Transverse colon (tissue), 4 donors: ENCODE measurements around the gene TSPAN10.

Experiments used
- EP300 ChIP-seq: sonication (generic); formaldehyde crosslinking; IDR thresholded peaks from one replicate; pipeline ENCODE4 v1.6.1; 2017; ENCODE audit warnings: antibody characterized with exemption, low read depth
- POLR2A ChIP-seq: fragments of 450-650 bp; IDR thresholded peaks from one replicate; pipeline ENCODE4 v1.6.1; 2016; ENCODE audit warnings: antibody characterized with exemption, mild to moderate bottlenecking, moderate library complexity
- POLR2AphosphoS5 ChIP-seq, 3 donors: sonication (generic); formaldehyde crosslinking; IDR thresholded peaks; one replicate each; pipeline ENCODE4 v1.6.1; 2016; ENCODE audit warnings: antibody characterized with exemption in 3 of 3
- TF ChIP-seq, protein P1 (sequence below), 5 experiments: fragments of 200-600 bp in 3 of 5; fragments of 450-650 bp in 2 of 5; sonication (generic) in 3 of 5; IDR thresholded peaks; 1 replicate in 2 of 5; 2 replicates in 3 of 5; pipeline ENCODE4 v1.5.1; 2016 to 2017; ENCODE audit warnings: antibody characterized with exemption in 5 of 5, inconsistent platforms in 3 of 5, mild to moderate bottlenecking in 2 of 5, moderate library complexity in 1 of 5

DNA sequence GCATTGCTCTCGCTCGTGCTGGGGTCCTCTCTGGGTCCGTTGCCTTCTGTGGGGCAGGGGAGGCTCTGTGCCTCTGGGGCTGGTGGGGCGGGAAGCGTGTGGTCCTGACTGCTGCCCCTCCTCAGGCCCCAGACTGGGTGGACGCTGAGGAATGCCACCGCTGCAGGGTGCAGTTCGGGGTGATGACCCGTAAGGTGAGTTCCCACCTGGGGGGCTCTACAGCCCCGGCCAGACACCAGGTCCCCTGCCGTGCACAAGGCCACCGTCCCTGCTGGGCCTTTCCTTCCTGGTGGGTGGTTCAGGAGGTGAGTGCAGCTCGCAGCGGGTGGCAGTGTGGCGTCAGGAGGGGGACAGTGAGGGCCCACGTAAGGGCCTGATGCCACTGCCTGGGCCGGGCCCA, 53.6 kb downstream of the TSPAN10 start:
- TF ChIP-seq, protein P1, sequence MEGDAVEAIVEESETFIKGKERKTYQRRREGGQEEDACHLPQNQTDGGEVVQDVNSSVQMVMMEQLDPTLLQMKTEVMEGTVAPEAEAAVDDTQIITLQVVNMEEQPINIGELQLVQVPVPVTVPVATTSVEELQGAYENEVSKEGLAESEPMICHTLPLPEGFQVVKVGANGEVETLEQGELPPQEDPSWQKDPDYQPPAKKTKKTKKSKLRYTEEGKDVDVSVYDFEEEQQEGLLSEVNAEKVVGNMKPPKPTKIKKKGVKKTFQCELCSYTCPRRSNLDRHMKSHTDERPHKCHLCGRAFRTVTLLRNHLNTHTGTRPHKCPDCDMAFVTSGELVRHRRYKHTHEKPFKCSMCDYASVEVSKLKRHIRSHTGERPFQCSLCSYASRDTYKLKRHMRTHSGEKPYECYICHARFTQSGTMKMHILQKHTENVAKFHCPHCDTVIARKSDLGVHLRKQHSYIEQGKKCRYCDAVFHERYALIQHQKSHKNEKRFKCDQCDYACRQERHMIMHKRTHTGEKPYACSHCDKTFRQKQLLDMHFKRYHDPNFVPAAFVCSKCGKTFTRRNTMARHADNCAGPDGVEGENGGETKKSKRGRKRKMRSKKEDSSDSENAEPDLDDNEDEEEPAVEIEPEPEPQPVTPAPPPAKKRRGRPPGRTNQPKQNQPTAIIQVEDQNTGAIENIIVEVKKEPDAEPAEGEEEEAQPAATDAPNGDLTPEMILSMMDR (IDR thresholded peaks at IDR 0.05), result no peak
- TF ChIP-seq EP300 (no peak), POLR2A (no peak), POLR2AphosphoS5 (IDR thresholded peaks at IDR 0.05) (no peak)
